ENCODE measurements around the gene TNFRSF8.

TNFRSF8 gene

DNA sequence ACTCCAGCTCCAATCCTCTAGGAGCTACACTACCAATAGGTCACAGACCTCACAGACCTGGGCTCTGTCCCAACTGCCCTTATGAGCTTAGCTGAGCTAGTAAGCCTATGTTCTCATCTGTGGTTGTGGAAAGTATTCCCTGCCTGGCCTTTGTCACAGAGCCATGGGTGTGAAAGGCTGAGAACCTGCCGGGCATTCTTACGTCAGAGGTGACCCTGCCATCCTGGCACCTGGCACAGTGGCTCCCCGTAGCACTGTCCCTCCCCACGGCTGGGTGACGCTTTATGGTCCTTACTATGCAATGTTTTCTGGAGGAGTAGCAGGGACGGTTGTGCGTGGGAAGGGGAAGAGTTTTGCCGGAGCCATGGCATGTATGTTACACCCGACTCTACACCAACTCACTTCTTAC is 107.2 kb downstream of the TNFRSF8 start:
- H3K36me3 ChIP-seq (ENCODE audit: control insufficient read depth in 2 of 2, insufficient read depth in 2 of 2, low read length in 2 of 2): no peaks in the 10 kb centered on the region
- H3K4me1 ChIP-seq (ENCODE audit: control insufficient read depth, insufficient read depth, low read length): peaks cover 48% of the 10 kb centered on the region
- no peak overlapping the region for H3K4me3 ChIP-seq (ENCODE audit: low read length in 2 of 2)
- H3K27ac ChIP-seq (ENCODE audit: low read length): no peak overlapping the region
- no peak overlapping the region for H3K9ac ChIP-seq (ENCODE audit: low read length in 2 of 2)
- H3K9me3 ChIP-seq (ENCODE audit: control insufficient read depth in 2 of 2, low read length in 2 of 2): no peaks in the 10 kb centered on the region
- H3K27me3 ChIP-seq (ENCODE audit: control insufficient read depth in 1 of 2, insufficient read depth in 2 of 2, low read length in 2 of 2): peaks cover 0 to 7% of the 10 kb centered on the region in 2 donors

GRCh38 chr1:12171206-12172041 is 108.3 kb downstream of the TNFRSF8 start:
- H3K4me1 ChIP-seq (ENCODE audit: control insufficient read depth, insufficient read depth, low read length): peaks cover 53% of the 10 kb centered on the region
- no peak overlapping the region for H3K27ac ChIP-seq (ENCODE audit: low read length)
- peaks cover 0 to 7% of the 10 kb centered on the region in 2 donors for H3K27me3 ChIP-seq (ENCODE audit: control insufficient read depth in 1 of 2, insufficient read depth in 2 of 2, low read length in 2 of 2)
- no peaks in the 10 kb centered on the region for H3K36me3 ChIP-seq (ENCODE audit: control insufficient read depth in 2 of 2, insufficient read depth in 2 of 2, low read length in 2 of 2)
- no peak overlapping the region for H3K4me3 ChIP-seq (ENCODE audit: low read length in 2 of 2)
- no peak overlapping the region for H3K9ac ChIP-seq (ENCODE audit: low read length in 2 of 2)
- H3K9me3 ChIP-seq (ENCODE audit: control insufficient read depth in 2 of 2, low read length in 2 of 2): no peaks in the 10 kb centered on the region

DNA sequence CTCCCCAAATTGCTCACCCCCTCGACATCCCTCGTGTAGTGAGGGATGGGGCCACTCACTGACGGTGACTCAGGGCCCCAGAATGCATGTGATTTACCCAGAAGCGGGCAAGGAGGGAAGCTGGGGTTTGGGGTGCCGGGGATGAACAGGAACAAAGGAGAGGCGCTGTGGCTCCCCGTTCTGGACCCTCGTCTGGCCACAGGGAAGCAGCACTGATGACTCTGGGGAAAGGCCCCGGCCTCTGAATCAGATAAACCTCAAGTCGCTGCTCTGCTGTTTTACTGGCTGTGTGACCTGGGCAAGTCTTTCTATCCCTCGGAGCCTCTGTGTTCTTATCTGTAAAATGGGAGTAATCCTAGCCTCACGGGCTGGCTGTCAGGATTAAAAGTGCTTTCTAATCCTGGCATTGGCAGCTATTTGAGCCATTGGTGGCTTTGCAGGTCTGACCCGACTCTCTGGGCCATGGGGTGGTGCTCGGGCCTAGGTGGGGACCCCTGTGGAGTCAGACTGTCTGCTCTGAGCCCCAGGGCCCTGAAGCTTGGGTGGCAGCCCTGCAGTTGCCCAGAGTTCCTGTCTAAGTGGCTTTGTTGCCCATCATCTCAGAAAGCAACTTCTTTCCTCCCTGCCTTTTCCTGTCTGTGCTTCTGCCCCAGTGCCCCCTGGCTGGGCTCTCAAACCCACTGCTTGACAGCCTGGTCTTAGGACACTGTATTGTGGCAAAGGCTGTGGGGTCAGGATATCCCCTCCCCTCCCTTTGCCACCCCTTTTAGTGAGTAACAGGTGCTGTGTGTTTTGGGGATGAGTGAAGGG is 109.1 kb downstream of the TNFRSF8 start:
- Histone ChIP-seq H3K27me3 (ENCODE audit: control insufficient read depth in 1 of 2, insufficient read depth in 2 of 2, low read length in 2 of 2) (peaks cover 0 to 3% of the 10 kb centered on the region in 2 donors), H3K4me3 (ENCODE audit: low read length in 2 of 2) (peak overlapping the region in 1 of 2 donors; percentile 29), H3K9me3 (ENCODE audit: control insufficient read depth in 2 of 2, low read length in 2 of 2) (no peaks in the 10 kb centered on the region), H3K36me3 (ENCODE audit: control insufficient read depth in 2 of 2, insufficient read depth in 2 of 2, low read length in 2 of 2) (no peaks in the 10 kb centered on the region), H3K4me1 (ENCODE audit: control insufficient read depth, insufficient read depth, low read length) (peaks cover 48% of the 10 kb centered on the region), H3K27ac (ENCODE audit: low read length) (peak overlapping the region; percentile 55), H3K9ac (ENCODE audit: low read length in 2 of 2) (peak overlapping the region in 1 of 2 donors; percentile 20)

GRCh38 chr1:12173041-12173509 is 110.0 kb downstream of the TNFRSF8 start:
- Histone ChIP-seq H3K27ac (ENCODE audit: low read length) (peak overlapping the region; percentile 55), H3K4me1 (ENCODE audit: control insufficient read depth, insufficient read depth, low read length) (peaks cover 48% of the 10 kb centered on the region), H3K9ac (ENCODE audit: low read length in 2 of 2) (no peak overlapping the region), H3K27me3 (ENCODE audit: control insufficient read depth in 1 of 2, insufficient read depth in 2 of 2, low read length in 2 of 2) (no peaks in the 10 kb centered on the region), H3K4me3 (ENCODE audit: low read length in 2 of 2) (peak overlapping the region in 1 of 2 donors; percentile 29), H3K36me3 (ENCODE audit: control insufficient read depth in 2 of 2, insufficient read depth in 2 of 2, low read length in 2 of 2) (no peaks in the 10 kb centered on the region), H3K9me3 (ENCODE audit: control insufficient read depth in 2 of 2, low read length in 2 of 2) (no peaks in the 10 kb centered on the region)

GRCh38 chr1:12173631-12174121 is 110.6 kb downstream of the TNFRSF8 start:
- H3K27ac ChIP-seq (ENCODE audit: low read length): peak overlapping the region; percentile 55
- H3K9me3 ChIP-seq (ENCODE audit: control insufficient read depth in 2 of 2, low read length in 2 of 2): peaks cover 0 to 3% of the 10 kb centered on the region in 2 donors
- H3K4me1 ChIP-seq (ENCODE audit: control insufficient read depth, insufficient read depth, low read length): peaks cover 48% of the 10 kb centered on the region
- H3K36me3 ChIP-seq (ENCODE audit: control insufficient read depth in 2 of 2, insufficient read depth in 2 of 2, low read length in 2 of 2): no peaks in the 10 kb centered on the region
- H3K4me3 ChIP-seq (ENCODE audit: low read length in 2 of 2): no peak overlapping the region
- H3K27me3 ChIP-seq (ENCODE audit: control insufficient read depth in 1 of 2, insufficient read depth in 2 of 2, low read length in 2 of 2): no peaks in the 10 kb centered on the region
- H3K9ac ChIP-seq (ENCODE audit: low read length in 2 of 2): no peak overlapping the region

- peaks cover 0 to 3% of the 10 kb centered on the region in 2 donors for H3K9me3 ChIP-seq (ENCODE audit: control insufficient read depth in 2 of 2, low read length in 2 of 2)
- H3K27ac ChIP-seq (ENCODE audit: low read length): peak overlapping the region; percentile 55
- no peaks in the 10 kb centered on the region for H3K27me3 ChIP-seq (ENCODE audit: control insufficient read depth in 1 of 2, insufficient read depth in 2 of 2, low read length in 2 of 2)
- H3K4me3 ChIP-seq (ENCODE audit: low read length in 2 of 2): no peak overlapping the region
- peaks cover 42% of the 10 kb centered on the region for H3K4me1 ChIP-seq (ENCODE audit: control insufficient read depth, insufficient read depth, low read length)
- H3K9ac ChIP-seq (ENCODE audit: low read length in 2 of 2): no peak overlapping the region
- H3K36me3 ChIP-seq (ENCODE audit: control insufficient read depth in 2 of 2, insufficient read depth in 2 of 2, low read length in 2 of 2): no peaks in the 10 kb centered on the region
These were observed 112.1 kb downstream of the TNFRSF8 start for GRCh38 chr1:12174924-12175810.

DNA sequence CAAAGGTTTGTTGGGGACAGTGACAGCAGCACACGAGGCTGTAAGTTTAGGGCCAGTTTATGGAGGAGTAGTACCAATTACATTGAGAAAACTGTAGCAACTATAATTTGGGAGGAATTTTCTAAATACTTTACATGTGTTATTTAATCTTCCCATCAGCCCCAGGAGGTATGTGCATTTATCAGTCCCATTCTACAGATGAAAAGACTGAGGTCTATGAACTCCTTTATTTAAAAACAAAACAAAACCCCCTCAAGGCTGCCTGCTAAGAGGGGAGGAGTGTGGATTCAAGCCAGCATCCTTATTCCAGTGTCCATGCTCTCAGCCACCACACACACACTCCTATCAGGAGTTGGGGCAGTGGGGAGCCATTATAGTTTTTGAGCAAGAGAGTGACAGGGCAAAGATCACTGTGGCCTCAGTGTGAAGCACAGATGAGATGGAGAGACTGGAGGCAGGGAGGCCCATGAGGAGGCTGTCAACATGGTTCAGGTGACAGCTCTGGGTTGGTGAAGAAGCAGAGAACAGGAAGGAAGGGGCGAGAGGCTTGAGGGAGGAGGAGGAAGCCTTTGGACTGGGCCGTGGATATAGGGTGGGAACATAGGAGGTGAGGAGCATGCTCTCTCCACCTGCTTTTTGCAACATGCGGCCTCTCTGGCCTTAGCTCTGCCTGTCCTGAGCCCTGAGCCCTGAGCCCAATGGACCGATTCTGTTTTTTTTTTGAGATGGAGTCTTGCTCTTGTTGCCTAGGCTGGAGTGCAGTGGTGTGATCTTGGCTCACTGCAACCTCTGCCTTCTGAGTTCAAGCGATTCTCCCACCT is 113.4 kb downstream of the TNFRSF8 start:
- Histone ChIP-seq H3K9ac (ENCODE audit: low read length in 2 of 2) (no peak overlapping the region), H3K27me3 (ENCODE audit: control insufficient read depth in 1 of 2, insufficient read depth in 2 of 2, low read length in 2 of 2) (no peaks in the 10 kb centered on the region), H3K4me3 (ENCODE audit: low read length in 2 of 2) (no peak overlapping the region), H3K4me1 (ENCODE audit: control insufficient read depth, insufficient read depth, low read length) (peaks cover 49% of the 10 kb centered on the region), H3K36me3 (ENCODE audit: control insufficient read depth in 2 of 2, insufficient read depth in 2 of 2, low read length in 2 of 2) (no peaks in the 10 kb centered on the region), H3K9me3 (ENCODE audit: control insufficient read depth in 2 of 2, low read length in 2 of 2) (peaks cover 0 to 3% of the 10 kb centered on the region in 2 donors), H3K27ac (ENCODE audit: low read length) (no peak overlapping the region)

GRCh38 chr1:12177156-12177998 is 114.3 kb downstream of the TNFRSF8 start:
- no peaks in the 10 kb centered on the region for H3K36me3 ChIP-seq (ENCODE audit: control insufficient read depth in 2 of 2, insufficient read depth in 2 of 2, low read length in 2 of 2)
- H3K27ac ChIP-seq (ENCODE audit: low read length): peak overlapping the region; percentile 18
- H3K27me3 ChIP-seq (ENCODE audit: control insufficient read depth in 1 of 2, insufficient read depth in 2 of 2, low read length in 2 of 2): no peaks in the 10 kb centered on the region
- H3K4me1 ChIP-seq (ENCODE audit: control insufficient read depth, insufficient read depth, low read length): peaks cover 56% of the 10 kb centered on the region
- peaks cover 0 to 3% of the 10 kb centered on the region in 2 donors for H3K9me3 ChIP-seq (ENCODE audit: control insufficient read depth in 2 of 2, low read length in 2 of 2)
- no peak overlapping the region for H3K4me3 ChIP-seq (ENCODE audit: low read length in 2 of 2)
- no peak overlapping the region for H3K9ac ChIP-seq (ENCODE audit: low read length in 2 of 2)

DNA sequence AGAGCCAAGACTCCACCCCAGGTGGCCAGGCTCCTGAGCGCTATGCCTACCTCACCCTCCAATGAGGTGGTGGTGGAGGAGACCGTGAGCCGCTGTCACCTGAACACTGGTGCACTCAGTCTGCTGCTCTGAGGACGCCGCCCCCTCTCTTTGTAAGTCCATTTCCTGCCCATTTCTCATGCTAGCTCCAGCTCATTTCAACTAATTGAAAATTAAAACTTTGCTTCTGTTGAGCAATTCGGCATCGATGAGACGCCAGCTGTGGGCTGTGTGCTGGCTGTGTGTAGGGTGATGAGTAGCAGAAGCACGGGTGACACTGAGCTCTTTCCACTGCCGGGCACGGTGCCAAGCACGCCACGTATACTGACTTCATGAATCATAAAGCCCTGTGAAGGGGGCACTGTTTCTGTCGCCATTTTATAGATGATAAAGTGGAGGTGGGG is 114.9 kb downstream of the TNFRSF8 start:
- peaks cover 55% of the 10 kb centered on the region for H3K4me1 ChIP-seq (ENCODE audit: control insufficient read depth, insufficient read depth, low read length)
- peaks cover 0 to 3% of the 10 kb centered on the region in 2 donors for H3K9me3 ChIP-seq (ENCODE audit: control insufficient read depth in 2 of 2, low read length in 2 of 2)
- no peaks in the 10 kb centered on the region for H3K36me3 ChIP-seq (ENCODE audit: control insufficient read depth in 2 of 2, insufficient read depth in 2 of 2, low read length in 2 of 2)
- H3K27ac ChIP-seq (ENCODE audit: low read length): peak overlapping the region; percentile 24
- H3K4me3 ChIP-seq (ENCODE audit: low read length in 2 of 2): peak overlapping the region in 1 of 2 donors; percentile 3
- H3K9ac ChIP-seq (ENCODE audit: low read length in 2 of 2): no peak overlapping the region
- no peaks in the 10 kb centered on the region for H3K27me3 ChIP-seq (ENCODE audit: control insufficient read depth in 1 of 2, insufficient read depth in 2 of 2, low read length in 2 of 2)

Measured in stomach smooth muscle (tissue), 2 donors.